Measurements from ENCODE around the gene RARS1. TPM values are rescaled to one million over a fixed set of nuclear protein-coding genes. Genes with fewer than 3 reads are reported as not detected.
"Not testable (repeated sequence)": the region's sequence is repeated elsewhere in the genome, so short reads cannot be mapped to it uniquely, and the experiment has no call there.

The RARS1 gene
- total RNA-seq, 1 donor from 2014 or later = 236 TPM

GRCh38 chr5:168479166-168479565 lies 7.1 kb upstream of the RARS1 start:
- FAIRE-seq = no peak

DNA sequence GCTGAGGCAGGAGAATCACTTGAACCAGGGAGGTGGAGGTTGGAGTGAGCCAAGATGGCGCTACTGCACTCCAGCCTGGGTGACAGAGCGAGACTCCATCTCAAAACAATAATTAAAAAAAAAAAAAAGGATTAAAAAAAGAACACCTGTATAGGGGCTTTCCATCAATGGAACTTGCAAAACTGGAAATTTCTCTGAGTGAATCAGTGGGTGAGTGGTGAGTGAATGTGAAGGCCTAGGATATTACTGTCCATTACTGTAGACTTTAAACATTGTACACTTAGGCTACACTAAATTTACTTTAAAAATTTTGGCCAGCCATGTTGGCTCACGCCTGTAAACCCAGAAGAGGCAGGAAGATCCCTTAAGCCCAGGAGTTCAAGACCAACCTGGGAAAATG lies 5.7 kb upstream of the RARS1 start:
- no peak for FAIRE-seq
- no peak for DNase-seq (ENCODE audit: low spot score in 2 of 2)

More at GRCh38 chr5:168479166-168479565, 7.1 kb upstream of the RARS1 start:
- DNase-seq (ENCODE audit: low spot score in 2 of 2) = no peak

- no peak for DNase-seq (ENCODE audit: low spot score in 2 of 2)
- FAIRE-seq = no peak
Measured at GRCh38 chr5:168481330-168481788, 4.9 kb upstream of the RARS1 start.

DNA sequence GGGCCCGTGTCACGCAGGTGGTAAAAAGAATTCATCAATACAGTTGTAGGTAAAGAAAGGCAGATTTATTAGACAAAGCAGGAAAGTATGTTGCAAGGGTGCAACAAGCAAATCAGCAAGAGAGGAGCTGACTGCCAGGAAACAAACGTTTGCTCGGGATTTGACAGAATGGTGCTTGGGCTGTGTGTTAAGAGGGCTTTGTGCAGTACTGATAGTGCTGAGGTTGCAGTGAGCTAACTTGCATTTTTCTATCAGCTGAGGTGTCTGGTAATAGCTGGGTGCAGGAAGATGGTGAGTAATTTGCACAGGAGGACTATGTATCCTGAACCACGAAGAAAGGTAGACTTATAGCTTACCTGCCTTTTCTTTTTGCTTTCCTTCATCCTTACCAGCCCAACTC lies 3.9 kb upstream of the RARS1 start:
- FAIRE-seq (no peak), DNase-seq (ENCODE audit: low spot score in 2 of 2) (no peak)

DNA sequence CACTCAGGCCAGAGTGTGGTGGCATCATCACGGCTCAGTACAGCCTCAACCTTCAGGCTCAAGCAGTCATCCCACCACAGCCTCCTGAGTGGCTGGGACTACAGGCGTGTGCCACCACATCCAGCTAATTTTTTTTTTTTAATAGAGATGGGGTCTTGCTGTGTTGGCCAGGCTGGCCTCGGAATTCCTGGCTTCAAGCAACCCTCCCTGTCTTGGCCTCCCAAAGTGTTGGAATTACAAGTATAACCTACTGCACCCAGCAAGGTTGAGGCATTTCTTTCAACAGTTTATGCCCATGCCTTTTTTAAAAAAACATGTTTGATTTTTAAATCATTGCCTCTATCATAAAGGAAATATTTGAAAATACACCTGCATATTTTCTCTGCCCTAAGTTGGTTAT lies 2.8 kb downstream of the RARS1 start:
- FAIRE-seq (no peak), DNase-seq (ENCODE audit: low spot score in 2 of 2) (no peak)

GRCh38 chr5:168494057-168494555 lies 7.8 kb downstream of the RARS1 start:
- FAIRE-seq = no peak

DNA sequence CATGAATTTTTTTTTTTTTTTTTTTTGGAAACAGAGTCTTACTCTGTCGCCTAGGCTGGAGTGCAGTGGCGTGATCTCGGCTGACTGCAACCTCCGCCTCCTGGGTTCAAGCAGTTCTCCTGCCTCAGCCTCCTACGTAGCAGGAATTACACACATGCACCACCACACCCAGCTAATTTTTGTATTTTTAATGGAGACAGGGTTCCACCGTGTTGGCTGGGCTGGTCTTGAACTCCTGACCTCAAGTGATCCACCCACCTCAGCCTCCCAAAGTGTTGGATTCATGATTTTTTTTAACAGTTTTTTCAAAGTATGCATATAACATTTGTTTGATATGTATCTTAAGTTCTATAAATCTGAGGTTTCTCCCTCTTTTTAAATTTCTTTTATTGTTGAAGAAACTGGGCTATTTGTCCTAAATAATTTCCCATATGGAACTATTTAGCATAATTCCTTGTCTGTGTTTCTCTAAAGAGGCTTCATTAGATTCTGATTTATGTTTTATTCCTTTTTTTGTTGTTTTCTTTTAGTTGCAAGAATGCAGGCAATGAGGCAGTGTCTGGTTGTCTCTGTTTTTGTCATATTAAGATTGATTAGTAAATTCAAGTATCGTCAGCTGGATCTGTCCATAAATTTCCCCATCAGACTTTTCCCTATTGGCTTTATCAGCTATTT lies 16.4 kb downstream of the RARS1 start:
- FAIRE-seq = no peak
- DNase-seq (ENCODE audit: low spot score in 2 of 2) = no peak

More at GRCh38 chr5:168494057-168494555, 7.8 kb downstream of the RARS1 start:
- no peak for DNase-seq (ENCODE audit: low spot score in 2 of 2)

- FAIRE-seq = no peak
- DNase-seq (ENCODE audit: low spot score in 2 of 2) = no peak
Measured at GRCh38 chr5:168513861-168514428, 27.7 kb downstream of the RARS1 start.

GRCh38 chr5:168525856-168526255 lies 39.6 kb downstream of the RARS1 start:
- FAIRE-seq = no peak

DNA sequence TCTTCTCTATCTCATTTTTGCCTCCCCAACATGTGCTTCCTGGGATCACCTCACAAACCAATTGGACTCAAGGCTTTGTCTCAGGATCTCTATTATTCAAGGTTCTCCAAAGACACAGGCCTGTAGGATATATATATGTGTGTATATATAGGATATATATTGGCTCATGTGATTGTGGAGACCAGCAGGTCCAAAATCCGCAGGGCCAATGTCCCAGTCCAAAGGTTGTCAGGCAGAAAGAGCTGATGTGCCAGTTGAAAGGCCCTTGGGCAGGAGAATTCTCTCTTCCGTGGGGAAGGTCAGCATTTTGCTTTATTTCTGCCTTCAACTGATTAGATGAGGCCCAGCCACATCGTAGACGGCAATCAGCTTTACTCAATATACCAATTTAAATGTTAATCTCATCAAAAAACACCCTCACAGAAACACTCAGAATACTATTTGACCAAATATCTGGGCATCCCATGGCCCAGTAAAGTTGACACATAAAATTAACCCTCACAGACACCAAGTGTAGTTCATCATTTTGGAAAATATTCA lies 41.6 kb downstream of the RARS1 start:
- FAIRE-seq = no peak
- DNase-seq (ENCODE audit: low spot score in 2 of 2) = no peak

More at GRCh38 chr5:168525856-168526255, 39.6 kb downstream of the RARS1 start:
- DNase-seq (ENCODE audit: low spot score in 2 of 2) = no peak

DNA sequence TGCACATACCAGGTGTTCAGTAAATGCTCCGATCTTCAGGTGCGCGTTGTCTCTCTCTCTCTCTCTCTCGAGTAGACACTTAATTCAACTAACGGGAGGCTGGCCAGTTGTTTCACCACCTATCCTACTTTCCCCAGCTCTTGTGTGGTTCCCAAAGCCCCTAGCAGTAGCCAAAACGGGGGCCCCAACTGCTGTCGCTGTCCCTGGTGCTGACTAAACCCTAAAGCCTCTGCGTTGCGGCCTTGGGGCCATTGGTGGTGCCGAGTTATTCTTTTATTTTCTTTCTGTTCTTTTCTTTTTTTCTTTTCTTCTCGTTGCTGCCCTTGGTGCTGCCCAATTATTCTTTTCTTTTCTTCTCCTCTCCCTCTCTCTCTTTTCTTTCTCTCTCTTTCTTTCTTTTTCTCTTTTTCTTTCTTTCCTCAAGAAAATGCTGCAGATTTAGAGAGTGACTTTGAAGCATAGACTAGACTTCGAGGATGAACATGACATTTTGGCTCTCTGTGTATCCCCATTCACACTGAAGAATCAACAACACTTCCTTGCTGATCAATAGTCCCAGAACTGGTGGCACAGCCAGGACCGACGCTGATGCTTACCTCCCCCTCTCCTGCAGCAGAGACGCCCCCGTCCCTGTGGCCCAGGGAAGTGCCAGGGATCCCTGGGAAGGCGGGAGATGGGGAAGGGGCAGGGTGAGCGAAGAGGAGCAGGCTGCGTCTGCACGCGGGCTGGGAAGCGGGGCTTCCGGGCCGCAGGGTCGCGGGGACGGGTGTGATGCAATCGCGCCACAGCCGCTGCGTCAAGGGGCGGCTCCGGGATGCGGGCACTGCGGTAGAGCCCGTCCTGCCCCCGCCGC lies 42.5 kb downstream of the RARS1 start, which contains the start of gene FBLL1:
Gene FBLL1, plus strand, starts transcription at position 785 of the 853 bp plus-strand sequence. CDS start 200 bp downstream, outside the sequence.
- DNase-seq (ENCODE audit: low spot score in 2 of 2) (peak in 1 of 2 donors; percentile 48), FAIRE-seq (no peak)

DNA sequence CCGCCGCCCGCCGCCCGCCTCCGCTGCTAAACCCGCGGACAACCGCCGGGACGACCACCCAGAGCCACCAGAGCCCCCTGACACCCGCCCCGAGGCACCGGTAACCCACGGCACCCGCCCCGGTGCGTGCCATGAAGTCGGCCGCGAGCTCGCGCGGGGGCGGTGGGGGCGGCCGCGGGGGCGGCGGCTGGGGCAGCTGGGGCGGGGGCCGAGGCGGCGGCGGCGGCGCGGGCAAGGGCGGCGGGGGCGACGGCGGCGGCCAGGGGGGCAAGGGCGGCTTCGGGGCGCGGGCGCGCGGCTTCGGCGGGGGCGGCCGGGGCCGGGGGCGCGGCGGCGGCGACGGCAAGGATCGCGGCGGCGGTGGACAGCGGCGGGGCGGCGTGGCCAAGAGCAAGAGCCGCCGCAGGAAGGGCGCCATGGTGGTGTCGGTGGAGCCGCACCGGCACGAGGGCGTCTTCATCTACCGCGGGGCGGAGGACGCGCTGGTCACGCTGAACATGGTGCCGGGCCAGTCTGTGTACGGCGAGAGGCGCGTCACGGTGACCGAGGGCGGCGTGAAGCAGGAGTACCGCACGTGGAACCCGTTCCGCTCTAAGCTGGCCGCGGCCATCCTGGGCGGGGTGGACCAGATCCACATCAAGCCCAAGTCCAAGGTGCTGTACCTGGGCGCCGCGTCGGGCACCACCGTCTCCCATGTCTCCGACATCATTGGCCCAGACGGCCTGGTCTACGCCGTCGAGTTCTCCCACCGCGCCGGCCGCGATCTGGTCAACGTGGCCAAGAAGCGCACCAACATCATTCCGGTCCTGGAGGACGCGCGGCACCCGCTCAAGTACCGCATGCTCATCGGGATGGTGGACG lies 43.3 kb downstream of the RARS1 start:
- DNase-seq (ENCODE audit: low spot score in 2 of 2) = peak in 1 of 2 donors; percentile 53
- no peak for FAIRE-seq

GRCh38 chr5:168530621-168531150 lies 44.4 kb downstream of the RARS1 start:
- no peak for DNase-seq (ENCODE audit: low spot score in 2 of 2)
- FAIRE-seq = no peak

DNA sequence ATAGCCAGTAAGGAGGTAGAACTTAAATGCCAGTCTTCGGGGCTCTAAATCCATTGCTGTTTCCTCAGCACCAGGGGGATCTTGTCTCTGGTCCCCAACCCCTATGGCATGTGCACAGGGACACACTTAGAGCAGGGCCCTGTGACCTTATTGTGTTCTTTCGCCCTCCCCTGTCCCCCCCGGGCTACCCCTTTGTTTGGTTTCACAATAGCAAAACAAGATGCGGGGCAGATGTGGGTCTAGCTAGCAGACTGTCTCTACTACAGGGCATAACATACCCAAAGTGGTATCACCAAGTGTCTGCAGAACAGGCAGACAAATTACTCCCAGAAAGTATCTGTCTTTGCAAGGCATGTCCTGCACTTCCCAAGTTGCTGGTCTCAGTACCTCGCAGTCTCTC lies 44.9 kb downstream of the RARS1 start:
- DNase-seq (ENCODE audit: low spot score in 2 of 2) (no peak), FAIRE-seq (no peak)

DNA sequence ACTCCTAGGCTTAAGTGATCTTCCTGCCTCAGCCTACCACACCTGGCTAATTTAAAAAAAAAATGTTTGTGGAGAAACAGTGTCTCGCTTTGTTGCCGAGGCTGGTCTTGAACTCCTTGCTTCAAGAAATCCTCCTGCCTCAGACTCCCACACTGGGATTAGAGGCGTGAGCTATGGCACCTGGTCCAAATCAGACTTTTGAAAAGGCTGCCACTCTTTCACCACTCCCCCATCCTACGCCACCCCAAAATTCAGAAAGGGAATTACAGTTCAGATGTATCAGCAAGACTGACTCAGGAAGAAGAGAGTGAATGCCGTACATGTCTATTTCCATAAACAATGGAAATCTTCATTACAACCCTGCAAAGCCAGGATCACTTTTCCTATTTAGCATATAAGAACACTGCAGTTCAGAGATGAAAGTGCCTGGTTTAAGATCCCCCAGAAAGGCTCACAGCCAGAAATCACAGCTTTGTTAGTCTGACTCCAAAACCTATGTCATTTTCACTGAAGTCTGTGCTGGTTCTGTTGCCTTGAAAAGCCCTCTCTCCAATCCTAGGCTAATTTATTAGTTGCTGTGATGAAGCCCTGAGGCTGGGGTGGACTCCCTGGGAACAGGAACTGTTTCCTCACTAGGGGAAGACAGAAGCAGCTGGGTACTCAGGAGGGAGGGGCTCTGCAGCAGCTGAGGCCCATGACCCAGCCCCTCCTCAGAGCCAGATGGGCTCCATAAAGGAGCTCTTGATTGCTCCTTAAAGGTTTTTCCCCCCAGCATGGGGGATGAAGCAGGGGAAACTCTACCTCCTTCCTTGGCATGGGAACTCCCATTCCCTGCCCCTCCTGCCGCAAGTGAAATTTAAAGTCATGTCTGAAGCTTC lies 46.0 kb downstream of the RARS1 start:
- DNase-seq (ENCODE audit: low spot score in 2 of 2) = no peak
- no peak for FAIRE-seq

GRCh38 chr5:168534351-168534750 lies 48.1 kb downstream of the RARS1 start:
- DNase-seq (ENCODE audit: low spot score in 2 of 2); FAIRE-seq: not testable (repeated sequence)

GRCh38 chr5:168537176-168537575 lies 50.9 kb downstream of the RARS1 start:
- FAIRE-seq = no peak

DNA sequence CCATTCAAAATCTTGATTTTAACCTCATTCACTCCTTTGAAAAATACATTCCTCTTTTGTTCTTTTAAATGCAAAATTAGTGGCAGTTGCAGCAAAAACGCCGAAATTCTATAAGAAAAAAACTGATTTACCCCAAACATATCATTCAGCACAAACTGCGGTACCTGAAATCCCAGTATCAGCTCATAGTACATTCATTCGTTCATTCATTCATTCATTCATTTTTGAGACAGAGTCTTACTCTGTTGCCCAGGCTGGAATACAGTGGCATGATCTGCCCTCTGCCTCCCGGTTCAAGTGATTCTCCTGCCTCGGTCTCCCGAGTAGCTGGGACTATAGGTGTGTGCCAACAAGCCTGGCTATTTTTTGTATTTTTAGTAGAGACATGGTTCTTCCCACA lies 63.3 kb downstream of the RARS1 start:
- DNase-seq (ENCODE audit: low spot score in 2 of 2) = no peak
- no peak for FAIRE-seq

More at GRCh38 chr5:168537176-168537575, 50.9 kb downstream of the RARS1 start:
- no peak for DNase-seq (ENCODE audit: low spot score in 2 of 2)

Measured in frontal cortex (tissue), 4 donors.